ENCODE results near the gene EPHA10.

GRCh38 chr1:37807220-37807554 lies 42.3 kb upstream of the EPHA10 start:
- TF ChIP-seq, protein P1, sequence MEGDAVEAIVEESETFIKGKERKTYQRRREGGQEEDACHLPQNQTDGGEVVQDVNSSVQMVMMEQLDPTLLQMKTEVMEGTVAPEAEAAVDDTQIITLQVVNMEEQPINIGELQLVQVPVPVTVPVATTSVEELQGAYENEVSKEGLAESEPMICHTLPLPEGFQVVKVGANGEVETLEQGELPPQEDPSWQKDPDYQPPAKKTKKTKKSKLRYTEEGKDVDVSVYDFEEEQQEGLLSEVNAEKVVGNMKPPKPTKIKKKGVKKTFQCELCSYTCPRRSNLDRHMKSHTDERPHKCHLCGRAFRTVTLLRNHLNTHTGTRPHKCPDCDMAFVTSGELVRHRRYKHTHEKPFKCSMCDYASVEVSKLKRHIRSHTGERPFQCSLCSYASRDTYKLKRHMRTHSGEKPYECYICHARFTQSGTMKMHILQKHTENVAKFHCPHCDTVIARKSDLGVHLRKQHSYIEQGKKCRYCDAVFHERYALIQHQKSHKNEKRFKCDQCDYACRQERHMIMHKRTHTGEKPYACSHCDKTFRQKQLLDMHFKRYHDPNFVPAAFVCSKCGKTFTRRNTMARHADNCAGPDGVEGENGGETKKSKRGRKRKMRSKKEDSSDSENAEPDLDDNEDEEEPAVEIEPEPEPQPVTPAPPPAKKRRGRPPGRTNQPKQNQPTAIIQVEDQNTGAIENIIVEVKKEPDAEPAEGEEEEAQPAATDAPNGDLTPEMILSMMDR (tag by site-specific recombination; IDR thresholded peaks at IDR 0.05) = no peak
- no peak for TF ChIP-seq ZNF132 (tag by site-specific recombination; IDR thresholded peaks at IDR 0.05; ENCODE audit: borderline replicate concordance)
